Stimulated activated naive CD4-positive, alpha-beta T cell treated with Interleukin-2 at 50 U/mL for 16 hours (primary cell): Measurements from ENCODE around the gene ATP2C2.

Experiments used
- DNase-seq: peaks from one replicate; lab custom pipeline; 2025; lab: John Stamatoyannopoulos, UW

Gene ATP2C2

GRCh38 chr16:84513666-84514065 is 145.3 kb downstream of the ATP2C2 start:
- no peak for DNase-seq
